ENCODE measurements around the gene NLRP1.

NLRP1 gene

GRCh38 chr17:5555254-5555653, 29.1 kb downstream of the NLRP1 start:
- FAIRE-seq, result no peak
- TF ChIP-seq POLR2A (IDR thresholded peaks at IDR 0.05; ENCODE audit: low read depth, low read length), result no peak
- no peak for DNase-seq (ENCODE audit: insufficient read length, low spot score)

GRCh38 chr17:5553479-5553878, 30.8 kb downstream of the NLRP1 start:
- FAIRE-seq (no peak), DNase-seq (ENCODE audit: insufficient read length, low spot score) (no peak)
- TF ChIP-seq POLR2A (IDR thresholded peaks at IDR 0.05; ENCODE audit: low read depth, low read length), result no peak

GRCh38 chr17:5552841-5553240, 31.5 kb downstream of the NLRP1 start:
- no peak for FAIRE-seq
- no peak for DNase-seq (ENCODE audit: insufficient read length, low spot score)
- no peak for TF ChIP-seq POLR2A (IDR thresholded peaks at IDR 0.05; ENCODE audit: low read depth, low read length)

- DNase-seq (ENCODE audit: insufficient read length, low spot score) (no peak), FAIRE-seq (no peak)
- no peak for TF ChIP-seq POLR2A (IDR thresholded peaks at IDR 0.05; ENCODE audit: low read depth, low read length)
These were observed 39.0 kb downstream of the NLRP1 start for GRCh38 chr17:5545051-5545987.

GRCh38 chr17:5544115-5544514, 40.2 kb downstream of the NLRP1 start:
- no peak for TF ChIP-seq POLR2A (IDR thresholded peaks at IDR 0.05; ENCODE audit: low read depth, low read length)
- FAIRE-seq, result no peak

GRCh38 chr17:5541610-5542202, 42.6 kb downstream of the NLRP1 start:
- FAIRE-seq (no peak), DNase-seq (ENCODE audit: insufficient read length, low spot score) (no peak)
- no peak for TF ChIP-seq POLR2A (IDR thresholded peaks at IDR 0.05; ENCODE audit: low read depth, low read length)

More at GRCh38 chr17:5544115-5544514, 40.2 kb downstream of the NLRP1 start:
- DNase-seq (ENCODE audit: insufficient read length, low spot score), result no peak

GRCh38 chr17:5540321-5540720, 44.0 kb downstream of the NLRP1 start:
- no peak for TF ChIP-seq POLR2A (IDR thresholded peaks at IDR 0.05; ENCODE audit: low read depth, low read length)
- FAIRE-seq (no peak), DNase-seq (ENCODE audit: insufficient read length, low spot score) (no peak)

GRCh38 chr17:5539286-5539685, 45.0 kb downstream of the NLRP1 start:
- no peak for DNase-seq (ENCODE audit: insufficient read length, low spot score)
- no peak for FAIRE-seq
- no peak for TF ChIP-seq POLR2A (IDR thresholded peaks at IDR 0.05; ENCODE audit: low read depth, low read length)

- no peak for DNase-seq (ENCODE audit: insufficient read length, low spot score)
- FAIRE-seq, result no peak
- TF ChIP-seq POLR2A (IDR thresholded peaks at IDR 0.05; ENCODE audit: low read depth, low read length), result no peak
These were observed 47.3 kb downstream of the NLRP1 start for GRCh38 chr17:5536866-5537650.

GRCh38 chr17:5535436-5535835, 48.9 kb downstream of the NLRP1 start:
- FAIRE-seq (no peak), DNase-seq (ENCODE audit: insufficient read length, low spot score) (no peak)

GRCh38 chr17:5533486-5534315, 50.6 kb downstream of the NLRP1 start:
- no peak for TF ChIP-seq POLR2A (IDR thresholded peaks at IDR 0.05; ENCODE audit: low read depth, low read length)
- FAIRE-seq (no peak), DNase-seq (ENCODE audit: insufficient read length, low spot score) (no peak)

More at GRCh38 chr17:5535436-5535835, 48.9 kb downstream of the NLRP1 start:
- TF ChIP-seq POLR2A (IDR thresholded peaks at IDR 0.05; ENCODE audit: low read depth, low read length), result no peak

GRCh38 chr17:5532581-5532980, 51.7 kb downstream of the NLRP1 start:
- FAIRE-seq (no peak), DNase-seq (ENCODE audit: insufficient read length, low spot score) (no peak)
- TF ChIP-seq POLR2A (IDR thresholded peaks at IDR 0.05; ENCODE audit: low read depth, low read length), result no peak

GRCh38 chr17:5531085-5531418, 53.3 kb downstream of the NLRP1 start:
- TF ChIP-seq POLR2A (IDR thresholded peaks at IDR 0.05; ENCODE audit: low read depth, low read length), result no peak
- DNase-seq (ENCODE audit: insufficient read length, low spot score) (no peak), FAIRE-seq (no peak)
